Inflammatory macrophage treated with lipopolysaccharide for 4 hours (primary cell): ENCODE data around the gene GABRD.

Experiments
- DNase-seq: peaks from one replicate; pipeline ENCODE4 v3.0.0-alpha.2; 2020

Gene GABRD

GRCh38 chr1:2041305-2041704, 22.2 kb downstream of the GABRD start:
- no peak for DNase-seq

GRCh38 chr1:2041887-2042286, 22.7 kb downstream of the GABRD start:
- no peak for DNase-seq

- DNase-seq, result no peak
Observed at GRCh38 chr1:2042830-2043773, 24.0 kb downstream of the GABRD start.

GRCh38 chr1:2043886-2044285, 24.7 kb downstream of the GABRD start:
- no peak for DNase-seq

- DNase-seq, result peak; percentile 46
Observed at GRCh38 chr1:2044510-2045319, 25.6 kb downstream of the GABRD start.

GRCh38 chr1:2045468-2046173, 26.5 kb downstream of the GABRD start:
- no peak for DNase-seq

GRCh38 chr1:2046174-2046917, 27.2 kb downstream of the GABRD start:
- peak; percentile 30 for DNase-seq

GRCh38 chr1:2046953-2047748, 28.0 kb downstream of the GABRD start:
- no peak for DNase-seq

GRCh38 chr1:2047749-2048729, 28.9 kb downstream of the GABRD start:
- DNase-seq, result no peak

GRCh38 chr1:2049225-2049717, 30.1 kb downstream of the GABRD start:
- DNase-seq, result no peak

GRCh38 chr1:2049718-2050431, 30.7 kb downstream of the GABRD start, which contains the start of gene PRKCZ:
Gene PRKCZ (plus strand): TSS chr1:2050411. CDS start chr1:2050631, 220 bp downstream.
- DNase-seq, result peak; percentile 10

- no peak for DNase-seq
Observed at GRCh38 chr1:2050461-2050792, 31.3 kb downstream of the GABRD start.

GRCh38 chr1:2050793-2051682, 31.9 kb downstream of the GABRD start:
- DNase-seq, result no peak

GRCh38 chr1:2052054-2052679, 33.0 kb downstream of the GABRD start:
- no peak for DNase-seq

- no peak for DNase-seq
Observed at GRCh38 chr1:2052756-2053155, 33.6 kb downstream of the GABRD start.

GRCh38 chr1:2053217-2053616, 34.1 kb downstream of the GABRD start:
- DNase-seq, result no peak

GRCh38 chr1:2053784-2054376, 34.7 kb downstream of the GABRD start:
- no peak for DNase-seq
